Measurements from ENCODE around the gene ABCA9. TPM values are rescaled to one million over a fixed set of nuclear protein-coding genes. Genes with fewer than 3 reads are reported as not detected.

The ABCA9 gene
- total and polyA plus RNA-seq, 12 donors: 3.8 to 38.6 (median 9.3) TPM

- ATAC-seq (no peak), DNase-seq (no peak)
- Histone ChIP-seq H3K9me3 (no peaks in the 10 kb centered on the region), H3K27me3 (no peaks in the 10 kb centered on the region), H3K4me3 (no peak overlapping the region), H3K4me1 (peaks cover 0 to 27% (median 0%) of the 10 kb centered on the region in 9 donors), H3K36me3 (peaks cover 0 to 55% (median 3%) of the 10 kb centered on the region in 9 donors), H3K27ac (no peak overlapping the region)
- 71 to 87% methylated on average over 1 of the region's 1 CpG for WGBS, 2 donors
- intact Hi-C loops (cut with DNase I): no loop called here
- TF ChIP-seq CTCF (IDR thresholded peaks at IDR 0.05): no peak
Measured at GRCh38 chr17:69096541-69096940, 35.8 kb upstream of the ABCA9 start.

GRCh38 chr17:69093995-69094394, 33.3 kb upstream of the ABCA9 start:
- ATAC-seq: no peak
- no peak for DNase-seq

GRCh38 chr17:69093279-69093789, 32.6 kb upstream of the ABCA9 start:
- no peaks in the 10 kb centered on the region for H3K9me3 ChIP-seq
- ATAC-seq (peak in 5 of 8 donors; percentile 45 to 63 (median 58)), DNase-seq (no peak)
- peaks cover 0 to 22% (median 0%) of the 10 kb centered on the region in 9 donors for H3K4me1 ChIP-seq
- TF ChIP-seq CTCF (IDR thresholded peaks at IDR 0.05): no peak
- peak overlapping the region in 1 of 10 donors; percentile 4 for H3K4me3 ChIP-seq
- no peaks in the 10 kb centered on the region for H3K27me3 ChIP-seq
- peak overlapping the region in 3 of 10 donors; percentile 31 to 80 (median 43) for H3K27ac ChIP-seq
- intact Hi-C loops (cut with DNase I): no loop called here
- peaks cover 0 to 54% (median 0%) of the 10 kb centered on the region in 9 donors for H3K36me3 ChIP-seq
- 44 to 53% methylated on average over 8 of the region's 8 CpGs for WGBS, 2 donors

More at GRCh38 chr17:69093995-69094394, 33.3 kb upstream of the ABCA9 start:
- Histone ChIP-seq H3K27me3 (no peaks in the 10 kb centered on the region), H3K36me3 (peaks cover 0 to 47% (median 0%) of the 10 kb centered on the region in 9 donors), H3K9me3 (no peaks in the 10 kb centered on the region), H3K4me3 (no peak overlapping the region), H3K4me1 (peaks cover 0 to 23% (median 0%) of the 10 kb centered on the region in 9 donors), H3K27ac (peak overlapping the region in 2 of 10 donors; percentile 43 to 80)
- no peak for TF ChIP-seq CTCF (IDR thresholded peaks at IDR 0.05)
- intact Hi-C loops (cut with DNase I): no loop called here
- WGBS, 2 donors: 86 to 89% methylated on average over 2 of the region's 2 CpGs

- no peak for ATAC-seq
- DNase-seq: no peak
- Histone ChIP-seq H3K9me3 (no peaks in the 10 kb centered on the region), H3K36me3 (peaks cover 0 to 59% (median 0%) of the 10 kb centered on the region in 9 donors), H3K4me3 (no peak overlapping the region), H3K4me1 (peaks cover 0 to 22% (median 0%) of the 10 kb centered on the region in 9 donors), H3K27ac (no peak overlapping the region), H3K27me3 (no peaks in the 10 kb centered on the region)
- no peak for TF ChIP-seq CTCF (IDR thresholded peaks at IDR 0.05)
- intact Hi-C loops (cut with DNase I): no loop called here
- WGBS, 2 donors: 77 to 79% methylated on average over 4 of the region's 4 CpGs
Measured at GRCh38 chr17:69090365-69090764, 29.6 kb upstream of the ABCA9 start.

Data from heart right ventricle (tissue), 16 donors.